Endothelial cell of umbilical vein (primary cell): Measurements from ENCODE around the gene RRP1. TPM values are rescaled to one million over a fixed set of nuclear protein-coding genes. Genes with fewer than 3 reads are reported as not detected.

Experiments used
- BruUV-seq: library from RNA; stranded (reverse); fragments of 400-500 nt; replicated peaks from 2 replicates; lab custom pipeline; 2021; lab: Mats Ljungman, UMichigan
- CTCF ChIA-PET: fragments of 300-600, 350-600 bp; sonication (Branson Sonifier 250); formaldehyde crosslinking; loops from one replicate; lab custom pipeline; 2021; ENCODE audit warnings: antibody characterized with exemption, inconsistent platforms; lab: Charles Lee
- POLR2A ChIA-PET: fragments of 300-600, 350-600 bp; sonication (Branson Sonifier 250); formaldehyde crosslinking; loops from one replicate; lab custom pipeline; 2021; ENCODE audit warnings: antibody characterized with exemption, inconsistent platforms; lab: Charles Lee
- DNase-seq: peaks from one replicate; pipeline ENCODE4 v3.0.0-alpha.2; 2011; ENCODE audit warnings: low read depth, low spot score
- FAIRE-seq: peaks from 2 replicates; lab custom pipeline; 2011; peaks lifted over from hg19 to GRCh38; lab: Jason Lieb, UNC
- H2AFZ ChIP-seq: 2 replicates; pipeline ENCODE4 v1.6.0; 2012; ENCODE audit warnings: low read depth, low read length, control low read depth, inconsistent platforms
- H3K27ac ChIP-seq: 2 replicates; pipeline ENCODE4 v1.5.1; 2011; ENCODE audit warnings: low read depth, mild to moderate bottlenecking, control low read depth, low read length, moderate library complexity; ENCODE audit not compliant: insufficient read depth
- H3K27me3 ChIP-seq, 2 experiments: 2 replicates each; pipeline versions ENCODE4 v1.6.0 to v1.6.1; 2011; ENCODE audit warnings: low read length in 2 of 2, mixed read lengths in 1 of 2; ENCODE audit not compliant: control insufficient read depth in 2 of 2, insufficient read depth in 2 of 2
- H3K36me3 ChIP-seq, 2 experiments: 2 replicates in 1 of 2; 3 replicates in 1 of 2; pipeline ENCODE4 v1.5.1; 2011; ENCODE audit warnings: low read length in 2 of 2, mild to moderate bottlenecking in 1 of 2, moderate library complexity in 1 of 2; ENCODE audit not compliant: control insufficient read depth in 2 of 2, insufficient read depth in 2 of 2; ENCODE audit errors: extremely low read depth in 1 of 2
- H3K4me1 ChIP-seq: 3 replicates; pipeline ENCODE4 v1.5.1; 2011; ENCODE audit warnings: mild to moderate bottlenecking, low read length; ENCODE audit not compliant: control insufficient read depth, insufficient read depth; ENCODE audit errors: extremely low read depth
- H3K4me2 ChIP-seq: 2 replicates; pipeline ENCODE4 v1.6.1; 2011; ENCODE audit warnings: low read length, control low read depth, mixed read lengths; ENCODE audit not compliant: insufficient read depth
- H3K4me3 ChIP-seq, 3 experiments: fragments of 200-600 bp in 1 of 3; sonication (generic), shearing (Covaris generic) in 1 of 3; replicated peaks in 1 of 3; 2 replicates each; pipeline ENCODE4 v1.5.1; 2011 to 2016; ENCODE audit warnings: control low read depth in 3 of 3, low read length in 3 of 3, mild to moderate bottlenecking in 2 of 3, inconsistent platforms in 1 of 3, low read depth in 1 of 3, moderate library complexity in 1 of 3; ENCODE audit not compliant: insufficient read depth in 1 of 3
- H3K79me2 ChIP-seq: 2 replicates; pipeline ENCODE4 v1.6.0; 2012; ENCODE audit warnings: low read length, inconsistent platforms; ENCODE audit not compliant: control insufficient read depth, insufficient read depth
- H3K9ac ChIP-seq: replicated peaks from 2 replicates; pipeline ENCODE3; 2011; ENCODE audit warnings: low read length, control low read depth; ENCODE audit not compliant: insufficient read depth; ENCODE audit errors: extremely low read depth
- H3K9me1 ChIP-seq: replicated peaks from 3 replicates; pipeline ENCODE4 v1.6.0; 2011; ENCODE audit warnings: mild to moderate bottlenecking, low read length; ENCODE audit not compliant: control insufficient read depth, insufficient read depth; ENCODE audit errors: extremely low read depth
- H3K9me3 ChIP-seq: replicated peaks from 2 replicates; pipeline ENCODE4 v1.5.1; 2012; ENCODE audit warnings: low read length, inconsistent platforms; ENCODE audit not compliant: control insufficient read depth, insufficient read depth
- H4K20me1 ChIP-seq: replicated peaks from 2 replicates; pipeline ENCODE3; 2011; ENCODE audit warnings: mild to moderate bottlenecking, low read length; ENCODE audit not compliant: control insufficient read depth, insufficient read depth; ENCODE audit errors: extremely low read depth
- EZH2 ChIP-seq: IDR thresholded peaks from 2 replicates; pipeline ENCODE4 v1.6.1; 2012; ENCODE audit warnings: borderline replicate concordance, low read depth, mild to moderate bottlenecking, moderate library complexity, low read length, inconsistent platforms; ENCODE audit not compliant: severe bottlenecking
- FOS ChIP-seq: IDR thresholded peaks from 2 replicates; pipeline ENCODE4 v1.6.1; 2011; ENCODE audit warnings: mild to moderate bottlenecking, low read length, moderate library complexity, borderline replicate concordance; ENCODE audit not compliant: insufficient read depth
- GATA2 ChIP-seq: IDR thresholded peaks from 2 replicates; pipeline ENCODE4 v1.7.0; 2011; ENCODE audit warnings: low read depth, mild to moderate bottlenecking, moderate library complexity, mixed read lengths, low read length; ENCODE audit not compliant: insufficient read length, insufficient read depth
- JUN ChIP-seq: IDR thresholded peaks from 2 replicates; pipeline ENCODE4 v1.6.1; 2011; ENCODE audit warnings: borderline replicate concordance, low read depth; ENCODE audit not compliant: insufficient read length, insufficient read depth
- MYC ChIP-seq: IDR thresholded peaks from one replicate; pipeline ENCODE4 v1.6.1; 2011; ENCODE audit warnings: mild to moderate bottlenecking, low read depth, low read length
- POLR2A ChIP-seq: IDR thresholded peaks from 2 replicates; pipeline ENCODE4 v1.6.1; 2012; ENCODE audit warnings: low read depth, mild to moderate bottlenecking, control low read depth, low read length
- POLR2AphosphoS5 ChIP-seq: IDR thresholded peaks from 2 replicates; pipeline ENCODE4 v1.6.1; 2012; ENCODE audit warnings: low read depth, mild to moderate bottlenecking, control low read depth, low read length, moderate library complexity; ENCODE audit not compliant: insufficient read depth
- dilution Hi-C: fragments of 300-500 bp; cut with MboI; formaldehyde crosslinking; loops from one replicate; pipeline ENCODE4 v1.15.0; 2019; ENCODE audit warnings: low sequenced_read_pairs; ENCODE audit not compliant: extremely low pct_ligation_motif_present
- intact Hi-C: fragments of 100-400 bp; cut with micrococcal nuclease; formaldehyde crosslinking; loops from one replicate; pipeline ENCODE4 v1.10.0; 2022
- polyA plus RNA-seq, 4 experiments: library from polyadenylated mRNA; depleted of rRNA in 3 of 4; stranded (reverse) in 3 of 4; unstranded in 1 of 4; fragments of >200 nt; gene quantifications; 2 replicates each; pipeline versions ENCODE4 v1.2.1 to v1.2.3, GENCODE V29; 2011 to 2012; ENCODE audit warnings: missing spikeins in 1 of 4
- total RNA-seq: library from RNA; stranded (reverse); gene quantifications from 2 replicates; pipeline ENCODE4 v1.2.3, GENCODE V29; 2021
- TF ChIP-seq, protein P1 (sequence below), 2 donors: IDR thresholded peaks; 1 replicate in 1 of 2; 2 replicates in 1 of 2; pipeline ENCODE4 v1.5.1; 2011; ENCODE audit warnings: low read length in 2 of 2, mild to moderate bottlenecking in 2 of 2, moderate library complexity in 2 of 2, control low read depth in 1 of 2, inconsistent platforms in 1 of 2, low read depth in 1 of 2; ENCODE audit not compliant: insufficient read depth in 1 of 2; ENCODE audit errors: extremely low read depth in 1 of 2
- TF ChIP-seq, protein P2 (sequence below): IDR thresholded peaks from 2 replicates; pipeline ENCODE4 v1.6.1; 2011; ENCODE audit not compliant: insufficient read depth, insufficient read length

RRP1 gene
- total and polyA plus RNA-seq, 2 donors (not counting 3 experiments of a cell fraction or from before 2014, with no cell fraction given) = 15.2 to 36.3 TPM

DNA sequence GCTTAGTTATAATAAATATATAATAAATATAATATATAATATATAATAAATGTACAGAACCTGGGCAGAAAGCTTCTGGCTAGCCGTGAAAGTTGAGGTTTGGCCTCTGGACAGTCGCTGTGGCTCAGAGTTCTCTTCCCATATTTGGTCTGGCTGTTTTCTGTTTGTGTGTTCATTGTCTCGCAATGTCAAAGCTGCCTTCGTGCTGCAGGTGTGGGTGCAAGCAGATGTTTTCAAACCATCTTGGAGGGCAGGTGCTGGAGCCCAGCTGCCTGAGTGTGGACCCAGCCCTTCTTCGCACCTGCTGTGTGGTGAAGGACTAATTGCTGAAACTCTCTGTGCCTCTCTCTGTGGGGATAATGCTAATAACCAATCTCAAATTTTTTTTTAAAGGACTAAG is 9.7 kb upstream of the RRP1 start:
- TF ChIP-seq, protein P1, sequence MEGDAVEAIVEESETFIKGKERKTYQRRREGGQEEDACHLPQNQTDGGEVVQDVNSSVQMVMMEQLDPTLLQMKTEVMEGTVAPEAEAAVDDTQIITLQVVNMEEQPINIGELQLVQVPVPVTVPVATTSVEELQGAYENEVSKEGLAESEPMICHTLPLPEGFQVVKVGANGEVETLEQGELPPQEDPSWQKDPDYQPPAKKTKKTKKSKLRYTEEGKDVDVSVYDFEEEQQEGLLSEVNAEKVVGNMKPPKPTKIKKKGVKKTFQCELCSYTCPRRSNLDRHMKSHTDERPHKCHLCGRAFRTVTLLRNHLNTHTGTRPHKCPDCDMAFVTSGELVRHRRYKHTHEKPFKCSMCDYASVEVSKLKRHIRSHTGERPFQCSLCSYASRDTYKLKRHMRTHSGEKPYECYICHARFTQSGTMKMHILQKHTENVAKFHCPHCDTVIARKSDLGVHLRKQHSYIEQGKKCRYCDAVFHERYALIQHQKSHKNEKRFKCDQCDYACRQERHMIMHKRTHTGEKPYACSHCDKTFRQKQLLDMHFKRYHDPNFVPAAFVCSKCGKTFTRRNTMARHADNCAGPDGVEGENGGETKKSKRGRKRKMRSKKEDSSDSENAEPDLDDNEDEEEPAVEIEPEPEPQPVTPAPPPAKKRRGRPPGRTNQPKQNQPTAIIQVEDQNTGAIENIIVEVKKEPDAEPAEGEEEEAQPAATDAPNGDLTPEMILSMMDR (IDR thresholded peaks at IDR 0.05; ENCODE audit: extremely low read depth in 1 of 2, insufficient read depth in 1 of 2, low read depth in 1 of 2, low read length in 2 of 2) = no peak
- no peak for TF ChIP-seq POLR2A
- no TSS peak for BruUV-seq
- Histone ChIP-seq H3K9me3 (no peaks in the 10 kb centered on the region), H3K27me3 (peaks cover 2% of the 10 kb centered on the region in 2 experiments), H3K4me3 (no peak overlapping the region), H3K27ac (no peak overlapping the region), H3K79me2 (peaks cover 13% of the 10 kb centered on the region), H4K20me1 (no peaks in the 10 kb centered on the region), H3K4me1 (peaks cover 8% of the 10 kb centered on the region), H3K36me3 (no peaks in the 10 kb centered on the region), H3K9ac (no peak overlapping the region), H2AFZ (no peak overlapping the region), H3K9me1 (no peaks in the 10 kb centered on the region), H3K4me2 (no peak overlapping the region)
- CTCF ChIA-PET = interaction anchor here (1.3 to 1.4 kb wide), 2 partner anchors 13 to 196 kb away, joined by 3 to 4 read pairs; no protein-coding TSS in a partner anchor
- no peak for FAIRE-seq
- dilution Hi-C loops (no loop called here), intact Hi-C loops (loop anchor here (10.0 kb wide), 1 partner anchor 115 kb away; no protein-coding TSS in a partner anchor)
- no peak for DNase-seq
- POLR2A ChIA-PET = no interaction called here

DNA sequence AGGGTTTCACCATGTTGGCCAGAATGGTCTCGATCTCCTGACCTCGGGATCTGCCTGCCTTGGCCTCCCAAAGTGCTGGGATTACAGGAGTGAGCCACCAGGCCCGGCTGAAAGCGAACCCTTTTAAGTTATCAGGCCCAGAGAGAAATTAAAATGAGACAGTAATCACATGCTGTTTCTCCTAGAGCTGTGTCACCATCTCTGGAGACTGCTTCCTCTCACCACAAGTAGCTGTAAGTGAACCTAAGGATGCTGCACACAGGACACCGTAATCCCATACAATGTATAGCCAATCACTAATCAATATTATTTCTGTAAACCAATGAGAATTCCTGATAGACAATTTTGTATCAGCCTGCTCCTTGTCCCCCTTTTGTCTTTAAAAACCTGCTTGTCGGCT is 7.5 kb upstream of the RRP1 start:
- Histone ChIP-seq H3K27me3 (peaks cover 2% of the 10 kb centered on the region in 2 experiments), H3K4me2 (no peak overlapping the region), H3K9ac (no peak overlapping the region), H3K79me2 (no peaks in the 10 kb centered on the region), H3K4me3 (no peak overlapping the region), H3K9me1 (no peaks in the 10 kb centered on the region), H3K9me3 (no peaks in the 10 kb centered on the region), H3K27ac (no peak overlapping the region), H3K4me1 (no peaks in the 10 kb centered on the region), H2AFZ (no peak overlapping the region), H3K36me3 (no peaks in the 10 kb centered on the region), H4K20me1 (no peaks in the 10 kb centered on the region)
- FAIRE-seq (no peak), DNase-seq (no peak)
- BruUV-seq = no TSS peak
- no peak for TF ChIP-seq POLR2A
- no peak for TF ChIP-seq FOS
- TF ChIP-seq EZH2 = no peak
- TF ChIP-seq GATA2 = no peak
- no peak for TF ChIP-seq JUN
- TF ChIP-seq MYC = no peak
- TF ChIP-seq POLR2AphosphoS5 = no peak
- TF ChIP-seq, protein P2, sequence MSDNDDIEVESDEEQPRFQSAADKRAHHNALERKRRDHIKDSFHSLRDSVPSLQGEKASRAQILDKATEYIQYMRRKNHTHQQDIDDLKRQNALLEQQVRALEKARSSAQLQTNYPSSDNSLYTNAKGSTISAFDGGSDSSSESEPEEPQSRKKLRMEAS = no peak
- TF ChIP-seq, protein P1 (IDR thresholded peaks at IDR 0.05; ENCODE audit: extremely low read depth in 1 of 2, insufficient read depth in 1 of 2, low read depth in 1 of 2, low read length in 2 of 2) = no peak
- dilution Hi-C loops (no loop called here), intact Hi-C loops (no loop called here)
- ChIA-PET CTCF (interaction anchor here (1.3 kb wide), 1 partner anchor 193 kb away, joined by 5 read pairs; no protein-coding TSS in a partner anchor), POLR2A (no interaction called here)
